Natural killer cell treated with Interleukin-12 subunit alpha and Interleukin-12 subunit beta and Interleukin-15 and Interleukin-18, amount 100 ng/mL, for 72 hours (primary cell): ENCODE data around the gene KRT9. TPM values are rescaled to one million over a fixed set of nuclear protein-coding genes. Genes with fewer than 3 reads are reported as not detected.
A peak's percentile ranks its signal among the peaks of the same experiment; 100 is the strongest.
"Not testable (repeated sequence)": the region's sequence is repeated elsewhere in the genome, so short reads cannot be mapped to it uniquely, and the experiment has no call there.

Experiments used
- ATAC-seq, 2 donors: fragments of 150-1000 bp; cut with Tn5 transposase in 1 of 2; sonication (Bioruptor Pico), chemical (Tn5 transposase) in 1 of 2; 2 replicates each; pipeline ENCODE4 v1.10.0; 2021
- DNase-seq: peaks from one replicate; pipeline ENCODE4 v3.0.0; 2022; ENCODE audit warnings: low spot score
- H3K27ac Mint-ChIP-seq, 2 donors: 1 replicate in 1 of 2; 2 replicates in 1 of 2; pipeline ENCODE4 v1.8.0; 2022; ENCODE audit warnings: mixed read lengths in 2 of 2, mild to moderate bottlenecking in 1 of 2, moderate library complexity in 1 of 2
- H3K27me3 Mint-ChIP-seq, 2 donors: 1 replicate in 1 of 2; 2 replicates in 1 of 2; pipeline ENCODE4 v1.8.0; 2022; ENCODE audit warnings: mixed read lengths in 2 of 2
- H3K36me3 Mint-ChIP-seq: one replicate; pipeline ENCODE4 v1.8.0; 2022; ENCODE audit warnings: mixed read lengths
- H3K4me1 Mint-ChIP-seq, 2 donors: 1 replicate in 1 of 2; 2 replicates in 1 of 2; pipeline ENCODE4 v1.8.0; 2022; ENCODE audit warnings: low read depth in 2 of 2, mixed read lengths in 2 of 2, mild to moderate bottlenecking in 1 of 2
- H3K4me3 Mint-ChIP-seq: one replicate; pipeline ENCODE4 v1.8.0; 2022; ENCODE audit warnings: mixed read lengths
- H3K9me3 Mint-ChIP-seq: 2 replicates; pipeline ENCODE4 v1.8.0; 2022; ENCODE audit warnings: mixed read lengths
- total RNA-seq, 2 donors: library from RNA; stranded (reverse); gene quantifications; one replicate each; pipeline ENCODE4 v1.2.3, GENCODE V29; 2022

The KRT9 gene
- total RNA-seq, 2 donors from 2014 or later = not detected

- ATAC-seq (no peak), DNase-seq (no peak)
- H3K27ac Mint-ChIP-seq = no peak overlapping the region
- no peaks in the 10 kb centered on the region for H3K4me1 Mint-ChIP-seq
- peaks cover 24 to 38% of the 10 kb centered on the region in 2 donors for H3K27me3 Mint-ChIP-seq
- H3K36me3 Mint-ChIP-seq = no peaks in the 10 kb centered on the region
- no peak overlapping the region for H3K4me3 Mint-ChIP-seq
- H3K9me3 Mint-ChIP-seq = no peaks in the 10 kb centered on the region
Observed at GRCh38 chr17:41578971-41579370, 7.1 kb upstream of the KRT9 start.

DNA sequence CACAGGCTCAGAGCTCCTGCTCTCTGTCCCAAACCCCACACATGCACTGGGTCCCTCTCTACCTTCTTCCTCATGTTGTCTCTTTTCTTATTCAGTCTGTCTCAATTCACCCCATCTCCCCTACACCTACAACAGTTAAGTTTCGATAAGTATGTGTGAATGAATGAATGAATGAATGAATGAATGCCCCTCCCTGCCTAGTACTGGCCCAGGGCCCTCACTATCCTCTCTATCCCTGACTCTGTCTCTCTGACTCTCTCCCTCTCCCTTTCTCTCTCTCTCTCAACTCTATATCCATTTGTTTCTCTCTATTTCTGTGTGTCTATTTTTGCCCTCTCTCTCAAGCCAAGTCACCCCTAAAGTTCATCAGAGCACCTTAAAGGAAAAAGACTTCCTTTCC lies 6.7 kb upstream of the KRT9 start:
- H3K27ac Mint-ChIP-seq = no peak overlapping the region
- H3K9me3 Mint-ChIP-seq = no peaks in the 10 kb centered on the region
- no peak overlapping the region for H3K4me3 Mint-ChIP-seq
- no peak for ATAC-seq
- no peaks in the 10 kb centered on the region for H3K36me3 Mint-ChIP-seq
- DNase-seq = no peak
- no peaks in the 10 kb centered on the region for H3K4me1 Mint-ChIP-seq
- H3K27me3 Mint-ChIP-seq = peaks cover 27 to 38% of the 10 kb centered on the region in 2 donors

DNA sequence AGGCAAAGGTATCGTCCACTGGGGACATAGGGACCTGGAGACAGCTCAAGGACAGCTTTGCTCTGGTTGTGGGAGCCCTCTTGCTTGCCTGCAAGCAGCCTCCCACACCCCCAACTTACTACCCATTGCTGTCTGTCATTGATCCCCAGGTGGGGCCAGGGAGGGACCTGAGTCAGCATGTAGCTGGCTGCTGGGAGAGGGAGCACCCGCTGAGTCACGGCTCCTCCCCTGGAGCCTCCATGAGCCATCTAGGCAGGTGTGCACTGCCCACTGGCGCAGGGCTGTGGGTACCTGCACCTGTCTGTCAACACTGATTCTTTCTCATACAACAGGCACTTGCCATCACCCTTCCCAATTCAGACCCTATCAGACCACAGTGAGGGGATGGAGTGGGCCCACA lies 4.9 kb upstream of the KRT9 start:
- not testable (repeated sequence) for H3K36me3 Mint-ChIP-seq, H3K4me3 Mint-ChIP-seq, DNase-seq, H3K27ac Mint-ChIP-seq, H3K4me1 Mint-ChIP-seq, ATAC-seq, H3K9me3 Mint-ChIP-seq
- peaks cover 29 to 40% of the 10 kb centered on the region in 2 donors for H3K27me3 Mint-ChIP-seq

DNA sequence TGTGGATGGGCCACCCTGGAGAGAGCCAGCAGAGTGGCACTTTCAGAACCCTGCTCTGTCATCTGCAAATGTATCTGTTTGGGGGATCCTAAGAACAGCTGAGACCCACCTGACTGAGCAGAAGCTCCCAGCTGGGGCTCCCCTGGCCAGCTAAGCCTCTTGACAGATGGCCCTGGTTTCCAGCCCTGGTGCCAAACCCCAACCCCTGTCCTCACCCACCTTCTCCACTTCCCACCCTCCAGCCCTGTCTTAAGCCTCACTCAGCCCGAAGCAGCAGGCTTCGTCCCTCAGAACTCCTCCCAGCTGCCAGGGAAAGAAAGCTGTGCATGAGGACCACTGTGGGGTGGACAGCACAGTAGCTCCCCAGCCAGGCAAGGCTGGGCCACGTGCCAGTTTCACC lies 3.5 kb upstream of the KRT9 start:
- H3K36me3 Mint-ChIP-seq = no peaks in the 10 kb centered on the region
- H3K27ac Mint-ChIP-seq = no peak overlapping the region
- H3K4me3 Mint-ChIP-seq = no peak overlapping the region
- DNase-seq (no peak), ATAC-seq (no peak)
- no peaks in the 10 kb centered on the region for H3K4me1 Mint-ChIP-seq
- H3K27me3 Mint-ChIP-seq = peaks cover 33 to 37% of the 10 kb centered on the region in 2 donors
- H3K9me3 Mint-ChIP-seq = no peaks in the 10 kb centered on the region

DNA sequence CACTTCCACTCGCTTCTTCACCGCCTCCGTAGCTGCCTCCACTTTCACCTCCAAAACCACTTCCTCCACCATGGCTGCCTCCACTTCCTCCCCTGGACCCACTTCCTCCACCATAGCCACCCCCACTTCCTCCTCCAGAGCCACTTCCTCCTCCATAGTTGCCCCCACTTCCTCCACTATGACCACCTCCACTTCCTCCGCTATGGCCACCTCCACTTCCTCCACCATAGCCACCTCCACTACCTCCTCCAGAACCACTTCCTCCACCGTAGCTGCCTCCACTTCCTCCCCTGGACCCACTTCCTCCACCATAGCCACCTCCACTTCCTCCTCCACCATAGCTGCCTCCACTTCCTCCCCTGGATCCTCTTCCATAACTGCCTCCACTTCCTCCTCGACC lies 4.5 kb downstream of the KRT9 start:
- DNase-seq (no peak), ATAC-seq (peak in 1 of 2 donors; percentile 25)
- Mint-ChIP-seq H3K9me3 (peaks cover 6% of the 10 kb centered on the region), H3K27ac (peak overlapping the region; percentile 71 to 80), H3K4me1 (peaks cover 0 to 14% of the 10 kb centered on the region in 2 donors), H3K36me3 (no peaks in the 10 kb centered on the region), H3K27me3 (peaks cover 12 to 26% of the 10 kb centered on the region in 2 donors), H3K4me3 (no peak overlapping the region)

DNA sequence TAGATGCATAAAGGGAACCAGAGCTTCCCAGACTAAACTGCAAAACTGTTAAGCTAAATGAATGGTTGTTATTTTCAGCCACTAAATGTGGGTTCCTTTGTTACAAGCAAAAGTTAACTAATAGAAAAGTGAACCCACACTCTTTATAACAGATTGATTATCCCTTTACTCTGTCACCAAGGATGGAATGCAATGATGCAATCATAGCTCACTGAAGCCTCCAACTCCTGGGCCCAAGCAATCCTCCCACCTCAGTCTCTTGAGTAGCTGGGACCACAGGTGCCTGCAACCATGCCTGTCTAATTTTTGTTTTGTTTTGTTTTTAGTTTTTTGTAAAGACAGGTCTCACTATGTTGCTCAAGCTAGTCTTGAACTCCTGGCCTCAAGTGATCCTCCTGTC lies 6.5 kb downstream of the KRT9 start:
- H3K4me1 Mint-ChIP-seq = peaks cover 0 to 14% of the 10 kb centered on the region in 2 donors
- H3K27ac Mint-ChIP-seq = no peak overlapping the region
- no peaks in the 10 kb centered on the region for H3K36me3 Mint-ChIP-seq
- H3K9me3 Mint-ChIP-seq = peaks cover 6% of the 10 kb centered on the region
- no peak for DNase-seq
- H3K4me3 Mint-ChIP-seq = no peak overlapping the region
- peaks cover 13 to 14% of the 10 kb centered on the region in 2 donors for H3K27me3 Mint-ChIP-seq
- no peak for ATAC-seq

DNA sequence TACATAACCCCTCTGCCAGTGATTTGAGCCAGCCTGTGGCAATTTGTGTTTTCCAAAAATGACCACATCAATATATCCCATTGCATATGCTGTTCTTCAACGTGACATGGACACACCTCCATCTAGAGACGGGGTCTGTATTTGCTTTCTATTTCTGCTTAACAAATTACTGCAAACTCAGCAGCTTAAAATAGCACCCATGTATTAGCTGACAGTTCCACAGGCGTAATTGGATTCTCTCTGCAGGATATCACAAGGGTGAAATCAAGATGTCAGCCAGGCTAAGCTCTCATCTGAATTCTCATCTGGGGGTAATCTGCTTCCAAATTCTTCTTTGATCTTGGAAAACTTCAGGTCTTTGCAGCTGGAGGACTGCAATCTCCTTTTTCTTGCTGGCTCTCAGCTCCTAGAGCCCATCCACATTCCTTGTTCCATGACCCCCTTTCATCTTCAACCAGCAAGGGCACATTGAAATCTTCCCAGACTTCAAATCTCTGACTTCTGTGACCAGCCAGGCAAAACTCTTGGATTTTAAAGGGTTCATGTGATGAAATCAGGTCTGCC lies 8.2 kb downstream of the KRT9 start:
- DNase-seq = no peak
- peaks cover 13 to 14% of the 10 kb centered on the region in 2 donors for H3K27me3 Mint-ChIP-seq
- peaks cover 6% of the 10 kb centered on the region for H3K9me3 Mint-ChIP-seq
- ATAC-seq = no peak
- no peak overlapping the region for H3K4me3 Mint-ChIP-seq
- H3K4me1 Mint-ChIP-seq = peaks cover 0 to 14% of the 10 kb centered on the region in 2 donors
- H3K27ac Mint-ChIP-seq = no peak overlapping the region
- H3K36me3 Mint-ChIP-seq = no peaks in the 10 kb centered on the region

GRCh38 chr17:41561554-41561953 lies 10.3 kb downstream of the KRT9 start:
- Mint-ChIP-seq H3K27me3 (peaks cover 23 to 27% of the 10 kb centered on the region in 2 donors), H3K4me1 (peaks cover 0 to 3% of the 10 kb centered on the region in 2 donors), H3K9me3 (no peaks in the 10 kb centered on the region), H3K36me3 (no peaks in the 10 kb centered on the region), H3K4me3 (no peak overlapping the region), H3K27ac (no peak overlapping the region)
- no peak for DNase-seq
- ATAC-seq = no peak

GRCh38 chr17:41559548-41559947 lies 12.3 kb downstream of the KRT9 start:
- DNase-seq (no peak), ATAC-seq (no peak)
- peaks cover 23 to 27% of the 10 kb centered on the region in 2 donors for H3K27me3 Mint-ChIP-seq

GRCh38 chr17:41556931-41557330 lies 14.9 kb downstream of the KRT9 start:
- H3K36me3 Mint-ChIP-seq = no peaks in the 10 kb centered on the region
- DNase-seq (no peak), ATAC-seq (no peak)
- H3K9me3 Mint-ChIP-seq = no peaks in the 10 kb centered on the region
- peaks cover 0 to 3% of the 10 kb centered on the region in 2 donors for H3K4me1 Mint-ChIP-seq
- H3K4me3 Mint-ChIP-seq = no peak overlapping the region
- H3K27me3 Mint-ChIP-seq = peaks cover 24 to 29% of the 10 kb centered on the region in 2 donors
- no peak overlapping the region for H3K27ac Mint-ChIP-seq

More at GRCh38 chr17:41559548-41559947, 12.3 kb downstream of the KRT9 start:
- Mint-ChIP-seq H3K36me3 (no peaks in the 10 kb centered on the region), H3K4me3 (no peak overlapping the region), H3K4me1 (no peaks in the 10 kb centered on the region), H3K27ac (no peak overlapping the region), H3K9me3 (no peaks in the 10 kb centered on the region)

DNA sequence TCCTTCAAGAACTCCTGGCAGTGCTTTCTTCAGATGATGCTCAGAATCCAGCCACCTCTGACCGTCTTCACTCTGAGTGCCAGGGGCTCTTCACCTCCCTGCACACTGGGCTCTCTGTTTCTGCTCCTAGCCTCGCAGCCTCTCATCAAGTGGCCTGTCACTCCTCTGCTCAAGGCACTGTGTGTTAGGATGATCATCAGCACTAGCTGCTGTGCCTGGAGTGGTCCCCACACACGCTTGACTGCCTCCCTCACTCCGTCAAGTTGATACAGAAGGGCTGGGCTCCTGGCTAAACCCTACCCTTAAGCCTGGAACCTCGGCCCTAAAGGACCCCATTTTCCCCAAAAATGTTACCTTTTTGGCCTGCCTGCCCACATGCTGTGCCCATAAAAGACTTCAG lies 15.6 kb downstream of the KRT9 start:
- Mint-ChIP-seq H3K36me3 (no peaks in the 10 kb centered on the region), H3K27me3 (peaks cover 24 to 27% of the 10 kb centered on the region in 2 donors), H3K4me3 (no peak overlapping the region), H3K27ac (no peak overlapping the region), H3K9me3 (no peaks in the 10 kb centered on the region), H3K4me1 (peaks cover 0 to 3% of the 10 kb centered on the region in 2 donors)
- ATAC-seq (no peak), DNase-seq (no peak)

DNA sequence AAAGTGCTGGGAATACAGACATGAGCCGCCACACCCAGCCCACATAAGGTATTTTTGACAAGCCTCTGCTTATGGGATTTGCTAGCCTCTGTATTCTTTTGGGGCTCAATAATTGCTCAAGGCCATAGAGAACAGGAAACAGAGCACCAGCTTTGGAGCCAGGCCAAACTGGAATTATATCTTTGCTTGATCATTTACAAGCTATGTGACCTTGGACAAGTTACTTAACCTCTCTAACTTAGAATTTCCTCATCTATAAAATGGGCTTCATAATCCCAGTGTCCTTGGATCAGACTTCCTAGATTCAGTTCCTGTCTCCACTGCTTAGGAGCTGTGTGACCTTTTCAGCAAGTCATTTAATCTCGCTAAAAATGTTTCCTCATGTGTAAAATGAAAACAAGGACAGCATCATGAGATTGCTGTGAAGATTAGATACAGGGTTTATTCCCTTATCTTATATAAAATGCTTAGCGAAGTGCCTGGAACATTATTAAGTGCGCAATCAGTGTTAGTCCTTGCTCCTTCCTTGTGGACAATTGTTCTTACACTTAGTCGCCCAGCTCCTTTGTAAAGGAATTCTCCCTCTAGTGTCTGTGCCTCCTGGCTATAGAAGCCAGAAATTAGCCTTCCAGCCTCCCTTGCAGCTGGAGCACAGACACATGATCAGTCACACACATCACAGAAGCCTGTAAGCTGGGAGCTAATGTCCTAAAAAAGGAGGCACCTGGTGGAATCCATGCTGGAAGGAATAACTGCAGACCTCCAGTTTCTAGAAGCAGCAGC lies 16.6 kb downstream of the KRT9 start:
- Mint-ChIP-seq H3K4me3 (no peak overlapping the region), H3K36me3 (no peaks in the 10 kb centered on the region), H3K4me1 (peaks cover 0 to 3% of the 10 kb centered on the region in 2 donors), H3K9me3 (no peaks in the 10 kb centered on the region), H3K27ac (no peak overlapping the region), H3K27me3 (peaks cover 24% of the 10 kb centered on the region in 2 donors)
- no peak for DNase-seq
- no peak for ATAC-seq

DNA sequence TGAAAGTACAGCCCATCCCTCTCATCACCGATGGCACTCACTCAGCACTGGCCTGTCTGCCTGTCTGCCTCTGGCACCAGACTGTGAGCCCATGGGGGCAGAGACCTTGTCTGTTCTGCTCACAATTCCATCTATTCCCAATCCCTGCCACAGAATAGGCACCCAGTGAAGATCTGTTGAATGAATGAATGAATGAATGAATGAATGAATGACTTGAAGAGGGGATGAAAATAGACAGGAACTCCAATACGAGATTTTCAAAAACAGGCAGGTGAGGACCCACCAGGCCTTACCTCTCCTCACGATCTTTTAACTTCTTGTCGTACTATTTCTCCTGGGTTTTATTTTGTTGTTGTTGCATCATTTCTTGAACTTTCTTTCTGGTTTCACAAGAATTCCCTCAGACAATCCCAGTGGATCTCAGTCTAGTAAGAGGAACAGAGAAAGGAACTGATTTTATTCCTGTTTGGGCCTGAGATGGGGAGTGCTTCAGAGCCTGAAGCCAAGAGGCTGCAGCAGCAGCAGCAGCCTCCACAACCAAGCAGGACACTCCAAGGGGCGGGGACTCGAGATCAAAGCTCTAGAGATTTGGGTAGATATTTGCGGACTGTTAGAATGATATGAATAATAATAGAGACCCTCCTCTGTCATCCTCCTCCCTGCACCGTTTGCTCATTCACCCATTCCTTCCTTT lies 17.7 kb downstream of the KRT9 start:
- no peaks in the 10 kb centered on the region for H3K36me3 Mint-ChIP-seq
- peaks cover 24 to 27% of the 10 kb centered on the region in 2 donors for H3K27me3 Mint-ChIP-seq
- no peak overlapping the region for H3K27ac Mint-ChIP-seq
- no peaks in the 10 kb centered on the region for H3K9me3 Mint-ChIP-seq
- no peak overlapping the region for H3K4me3 Mint-ChIP-seq
- ATAC-seq = no peak
- H3K4me1 Mint-ChIP-seq = peaks cover 4 to 6% of the 10 kb centered on the region in 2 donors
- no peak for DNase-seq

DNA sequence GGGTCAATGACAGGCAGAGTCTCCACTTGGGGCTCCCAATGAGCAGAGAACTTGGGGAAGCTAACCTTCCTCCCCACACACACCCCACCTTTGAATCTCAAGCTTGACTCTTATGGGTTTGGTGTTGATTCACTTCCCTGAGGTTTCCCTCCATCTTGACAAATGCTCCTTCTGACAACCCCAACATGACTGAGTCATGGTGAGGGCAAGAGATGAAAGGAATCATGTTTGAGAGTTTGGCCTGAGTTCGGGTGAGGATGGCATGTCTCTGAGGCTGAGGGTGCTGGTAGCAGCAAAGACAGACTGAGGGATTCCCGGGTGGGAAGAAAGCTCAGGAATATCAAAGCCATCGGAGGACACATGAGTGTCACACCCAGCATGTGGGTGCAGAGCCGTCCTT lies 18.7 kb downstream of the KRT9 start:
- peaks cover 8 to 12% of the 10 kb centered on the region in 2 donors for H3K4me1 Mint-ChIP-seq
- no peak overlapping the region for H3K27ac Mint-ChIP-seq
- H3K4me3 Mint-ChIP-seq = no peak overlapping the region
- ATAC-seq (no peak), DNase-seq (no peak)
- H3K9me3 Mint-ChIP-seq = no peaks in the 10 kb centered on the region
- H3K36me3 Mint-ChIP-seq = no peaks in the 10 kb centered on the region
- peaks cover 15 to 22% of the 10 kb centered on the region in 2 donors for H3K27me3 Mint-ChIP-seq
